GM19035 (cell line): ENCODE results near the gene KCNG1.
A peak's percentile ranks its signal among the peaks of the same experiment; 100 is the strongest.
"Not testable (repeated sequence)": the region's sequence is repeated elsewhere in the genome, so short reads cannot be mapped to it uniquely, and the experiment has no call there.

ENCODE experiments used
- ATAC-seq: cut with Tn5 transposase; IDR thresholded peaks from one replicate; pipeline ENCODE4 v1.9.1; 2021; ENCODE audit not compliant: unreplicated experiment

KCNG1 gene

DNA sequence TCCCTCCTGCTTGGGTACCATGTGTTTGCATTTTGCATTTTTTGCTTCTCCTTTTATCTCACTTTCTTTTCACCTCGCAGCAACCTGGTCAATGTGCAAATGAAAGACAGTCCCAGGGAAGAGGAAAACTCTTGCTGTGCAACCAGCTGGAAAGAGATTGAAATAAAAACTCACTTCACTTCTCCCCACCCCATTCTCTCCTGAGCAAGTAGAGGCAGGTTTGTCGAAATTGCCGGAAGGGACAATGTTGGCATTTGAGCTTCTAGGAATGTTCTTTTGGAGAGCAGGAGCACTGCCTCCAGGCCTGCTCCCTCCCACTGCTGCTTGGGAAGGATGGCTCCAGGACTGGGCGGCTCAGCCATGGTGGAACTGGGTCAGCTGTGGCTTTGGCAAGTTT is 30.6 kb downstream of the KCNG1 start:
- no peak for ATAC-seq

DNA sequence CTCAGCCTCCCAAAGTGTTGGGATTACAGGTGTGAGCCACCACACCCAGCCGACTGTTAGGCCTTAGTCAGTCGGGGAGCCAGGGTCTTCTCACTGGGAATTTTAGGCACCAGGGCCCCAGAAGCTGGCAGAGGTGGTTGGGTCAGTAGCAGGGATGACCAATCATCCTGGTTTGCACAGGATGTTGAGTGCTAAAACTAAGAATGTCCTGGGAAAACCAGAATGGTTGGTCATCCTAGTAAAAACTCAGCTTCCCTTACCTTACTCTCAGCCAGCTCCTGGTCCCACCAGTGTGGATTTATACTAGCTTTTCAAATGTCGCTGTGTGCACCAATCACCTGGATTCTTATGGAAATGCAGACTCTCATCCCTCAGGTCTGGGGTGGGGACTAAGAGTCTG is 31.8 kb downstream of the KCNG1 start:
- no peak for ATAC-seq

DNA sequence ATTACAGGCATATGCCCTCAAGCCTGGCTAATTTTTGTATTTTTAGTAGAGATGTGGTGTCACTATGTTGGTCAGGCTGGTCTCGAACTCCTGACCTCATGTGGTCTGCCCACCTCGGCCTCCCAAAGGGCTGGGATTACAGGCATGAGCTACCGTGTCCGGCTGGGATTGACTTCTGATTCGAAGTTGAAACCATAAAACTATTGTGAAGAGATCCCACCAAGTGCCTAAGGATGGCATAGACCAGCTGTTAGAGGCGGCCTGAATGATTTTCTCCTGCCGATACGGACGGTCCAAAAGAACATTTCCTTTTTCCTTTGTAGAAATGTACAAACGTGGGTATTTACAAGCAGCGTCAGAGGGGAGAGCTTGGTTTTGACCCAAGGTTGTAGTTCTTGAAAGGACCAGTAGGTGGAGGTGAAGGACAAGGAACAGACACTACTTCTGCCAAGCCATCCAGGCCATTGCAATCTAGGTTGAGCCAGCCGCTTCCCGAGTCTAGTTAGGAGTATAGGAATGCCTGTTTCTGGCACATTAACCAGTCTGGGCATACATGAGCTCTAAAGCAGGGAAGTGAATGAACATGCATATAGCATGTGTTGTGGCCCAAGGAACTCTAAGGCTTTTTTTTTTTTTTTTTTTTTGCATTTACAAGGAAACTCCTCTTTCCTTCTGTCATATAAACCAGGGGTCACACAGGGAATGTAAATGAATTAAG is 35.3 kb downstream of the KCNG1 start:
- no peak for ATAC-seq

DNA sequence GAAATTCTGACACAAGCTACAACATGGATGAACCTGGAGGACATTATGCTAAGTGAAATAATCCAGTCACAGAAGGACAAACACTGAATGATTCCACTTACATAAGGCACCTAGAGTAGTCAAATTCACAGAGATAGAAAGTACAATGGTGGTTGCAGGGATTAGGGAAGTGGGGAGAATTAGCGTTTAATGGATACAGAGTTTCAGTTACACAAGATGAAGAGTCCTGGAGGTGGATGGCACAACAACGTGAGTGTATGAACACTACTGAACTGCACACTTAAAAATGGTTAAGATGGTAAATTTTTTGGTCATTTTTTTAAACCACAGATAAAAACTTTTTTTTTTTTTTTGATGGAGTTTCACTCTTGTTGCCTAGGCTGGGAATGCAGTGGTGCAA is 39.6 kb downstream of the KCNG1 start:
- ATAC-seq, result no peak

DNA sequence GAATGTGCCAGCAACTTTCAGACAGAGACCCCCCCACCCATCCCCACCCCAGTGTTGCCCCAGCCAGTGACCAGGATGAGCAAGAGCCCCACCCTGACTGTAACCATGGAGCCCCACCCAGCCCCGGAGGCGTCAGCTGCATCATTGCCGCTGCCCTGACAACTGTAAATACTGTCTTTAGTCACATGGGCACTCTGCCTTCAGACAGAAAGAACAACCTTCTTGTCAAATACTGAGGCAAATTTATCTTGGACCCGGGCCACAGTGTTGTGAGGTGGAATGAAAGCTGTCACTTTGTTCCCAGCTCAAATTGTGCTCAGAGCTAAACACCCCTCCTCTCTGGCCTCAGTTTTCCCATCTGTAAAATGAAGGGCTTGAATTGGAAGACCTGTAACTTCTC is 40.5 kb downstream of the KCNG1 start:
- no peak for ATAC-seq

DNA sequence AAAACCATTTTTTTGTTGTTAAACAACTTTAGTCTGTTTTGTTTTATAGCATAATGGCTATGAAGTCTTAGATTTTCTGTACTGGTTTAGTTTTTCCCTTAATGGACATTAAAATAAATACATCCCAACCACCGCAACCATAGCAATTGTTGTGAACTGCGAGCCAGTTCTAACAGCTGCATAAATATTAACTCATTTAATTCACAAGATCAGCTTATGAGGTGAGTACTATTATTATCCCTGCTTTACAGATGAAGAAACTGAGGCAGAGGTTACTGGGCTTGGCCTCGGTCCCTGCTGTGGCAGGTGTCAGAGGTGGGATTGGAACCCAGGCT is 41.2 kb downstream of the KCNG1 start:
- ATAC-seq, result no peak

DNA sequence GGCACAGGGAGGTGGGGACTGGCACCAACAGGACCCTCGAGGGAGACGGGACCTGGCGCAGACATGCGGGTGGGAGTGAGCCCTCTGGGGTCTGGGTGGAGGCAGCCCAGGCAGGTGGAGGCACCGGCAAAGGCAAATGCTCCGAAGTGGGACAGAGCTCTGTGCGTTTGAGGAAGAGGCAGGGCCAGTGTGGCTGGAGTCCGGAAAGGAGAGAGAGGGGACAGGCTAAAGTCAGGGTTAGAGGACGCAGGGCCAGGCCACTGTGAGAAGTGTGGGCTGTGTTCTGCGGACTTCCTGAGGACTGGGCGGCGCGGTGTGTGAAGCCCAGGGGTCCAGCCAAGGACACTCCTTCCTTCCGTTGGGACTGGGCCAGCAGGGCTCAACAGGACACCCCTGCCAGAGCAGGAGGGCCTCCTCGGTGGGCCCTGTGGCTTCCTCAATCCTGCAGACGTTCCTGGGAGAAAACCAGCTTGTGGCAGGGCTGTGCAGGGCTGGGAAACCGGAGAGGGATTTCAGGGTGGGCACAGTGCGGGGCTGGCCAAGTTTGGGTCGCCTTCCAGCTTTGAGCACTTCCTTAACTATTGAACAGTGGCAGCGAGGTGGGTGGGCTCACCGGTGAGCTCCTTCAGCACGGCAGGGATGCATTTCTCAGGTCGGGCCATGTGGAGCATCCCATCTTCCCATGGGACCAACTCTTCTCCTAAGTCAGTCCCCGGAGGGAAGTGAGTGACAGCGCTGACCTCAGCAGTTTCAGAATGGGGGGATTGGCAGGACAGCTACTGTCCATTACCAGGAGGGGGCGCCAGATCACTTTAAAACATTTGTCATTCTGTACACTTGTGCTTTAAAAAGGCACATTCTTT is 41.8 kb downstream of the KCNG1 start:
- ATAC-seq, result no peak

DNA sequence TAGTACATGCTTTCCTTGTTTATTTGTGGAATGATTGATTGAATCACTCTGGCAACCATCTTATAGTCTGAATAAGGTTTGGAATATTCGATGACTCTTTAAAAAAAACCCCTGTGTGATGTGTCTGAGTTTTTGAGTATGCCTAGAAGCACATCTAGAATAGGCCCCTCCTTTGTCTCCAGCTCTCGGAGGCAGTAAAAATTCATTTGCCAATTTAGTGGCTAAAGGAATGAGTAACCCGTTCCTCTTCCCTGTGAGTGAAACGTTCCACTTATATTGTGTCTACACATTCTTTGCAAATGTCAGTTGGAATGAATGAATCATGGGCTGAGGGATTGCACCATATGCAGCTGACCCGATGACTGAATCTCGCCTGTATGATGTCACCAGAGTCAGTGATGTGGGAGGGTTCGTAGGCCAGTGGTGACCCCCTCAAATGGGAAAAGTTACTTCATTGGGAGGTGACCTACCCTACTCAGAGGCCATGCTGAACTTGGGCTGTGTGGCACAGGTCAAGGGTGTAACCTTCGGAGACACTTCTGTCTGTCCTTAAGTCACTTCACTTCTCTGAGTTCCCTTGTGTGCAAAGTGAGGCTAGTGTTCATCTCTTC is 42.7 kb downstream of the KCNG1 start:
- no peak for ATAC-seq

DNA sequence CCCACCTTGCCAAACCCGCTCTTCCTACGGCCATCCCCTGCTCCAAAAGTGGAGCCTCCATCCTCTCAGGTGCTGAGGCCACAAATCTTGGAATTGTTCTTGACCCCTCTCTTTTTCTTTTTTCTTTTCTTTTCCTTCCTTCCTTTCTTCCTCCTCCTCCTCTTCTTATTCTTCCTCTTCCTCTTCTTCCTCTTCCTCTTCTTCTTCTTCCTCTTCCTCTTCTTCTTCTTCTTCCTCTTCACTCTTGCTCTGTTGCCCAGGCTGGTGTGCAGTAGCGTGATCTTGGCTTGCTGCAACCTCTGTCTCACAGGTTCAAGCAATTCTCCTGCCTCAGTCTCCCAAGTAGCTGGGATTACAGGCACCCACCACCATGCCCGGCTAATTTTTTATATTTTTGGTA is 44.4 kb downstream of the KCNG1 start:
- not testable (repeated sequence) for ATAC-seq

DNA sequence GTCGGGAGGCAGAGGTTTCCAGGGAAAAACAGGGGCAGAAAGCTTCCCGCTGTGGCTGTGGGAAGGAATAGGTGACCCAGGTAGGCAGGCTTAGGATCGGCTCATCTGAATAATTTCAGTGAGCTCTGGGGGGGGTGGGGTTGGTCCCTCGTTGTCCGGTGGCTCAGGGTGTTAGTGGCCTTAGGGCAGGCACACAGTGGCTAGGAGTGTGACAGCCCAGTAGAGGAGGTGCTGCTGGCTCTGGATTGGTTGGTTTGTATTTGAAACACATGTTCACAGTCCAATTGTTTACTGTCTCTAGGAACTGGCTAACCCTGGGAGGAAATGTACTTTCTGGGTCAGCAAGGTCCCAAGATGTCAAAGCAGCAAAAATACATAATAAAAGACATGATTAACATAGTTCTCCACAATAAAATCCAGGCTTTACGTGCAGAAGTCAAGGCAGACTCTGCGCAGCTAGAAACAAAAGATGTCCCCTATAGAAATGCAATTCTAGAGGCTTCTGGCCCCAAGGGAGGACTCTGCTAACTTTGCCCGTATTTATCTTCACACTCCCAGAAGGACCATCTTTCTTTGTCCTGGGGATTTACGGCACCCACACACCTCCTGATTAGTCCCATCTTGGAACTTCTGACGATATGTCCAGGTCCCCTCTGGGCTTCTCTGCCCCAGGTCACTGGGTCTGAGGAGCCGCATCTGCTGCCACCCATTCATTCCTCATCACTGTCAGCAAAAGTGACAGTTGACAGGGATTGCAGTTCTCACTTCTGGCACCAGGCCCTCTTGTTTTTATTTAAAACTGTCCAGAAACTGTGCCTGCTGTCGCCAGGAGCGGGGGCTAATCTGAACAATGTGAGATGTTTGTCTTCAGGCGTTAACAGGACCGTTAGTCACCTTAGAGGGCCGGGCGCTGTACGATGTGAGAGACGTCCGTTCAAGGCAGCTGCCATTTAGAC is 45.6 kb downstream of the KCNG1 start:
- no peak for ATAC-seq

DNA sequence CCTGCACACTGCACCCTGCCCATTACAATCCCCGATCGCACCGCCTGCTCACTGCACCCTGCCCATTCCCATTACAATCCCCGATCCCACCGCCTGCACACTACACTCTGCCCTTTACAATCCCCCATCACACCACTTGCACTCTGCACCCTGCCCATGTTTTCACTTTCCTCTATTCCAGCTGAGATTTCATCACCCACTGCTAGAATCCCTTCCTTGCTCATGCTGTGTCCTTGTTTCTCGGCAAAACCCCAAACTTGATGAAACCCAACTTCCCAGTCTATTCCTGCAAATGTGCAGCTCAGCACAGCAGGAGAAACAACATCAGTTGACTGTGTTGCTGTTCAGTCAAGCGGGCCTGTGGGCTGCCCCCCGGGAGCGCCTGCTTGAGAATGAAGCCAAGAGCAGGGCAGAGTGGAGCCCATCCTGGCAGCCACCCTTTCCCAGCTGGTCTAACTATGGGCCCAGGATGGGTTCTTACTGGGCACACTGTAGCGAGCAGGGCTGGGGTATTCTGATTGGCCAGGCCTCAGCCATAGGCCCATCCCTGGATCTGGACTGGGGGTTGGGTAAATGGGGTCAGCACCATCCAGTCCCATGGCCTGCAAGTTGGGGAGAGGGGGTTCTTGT is 47.1 kb downstream of the KCNG1 start:
- ATAC-seq, result no peak

DNA sequence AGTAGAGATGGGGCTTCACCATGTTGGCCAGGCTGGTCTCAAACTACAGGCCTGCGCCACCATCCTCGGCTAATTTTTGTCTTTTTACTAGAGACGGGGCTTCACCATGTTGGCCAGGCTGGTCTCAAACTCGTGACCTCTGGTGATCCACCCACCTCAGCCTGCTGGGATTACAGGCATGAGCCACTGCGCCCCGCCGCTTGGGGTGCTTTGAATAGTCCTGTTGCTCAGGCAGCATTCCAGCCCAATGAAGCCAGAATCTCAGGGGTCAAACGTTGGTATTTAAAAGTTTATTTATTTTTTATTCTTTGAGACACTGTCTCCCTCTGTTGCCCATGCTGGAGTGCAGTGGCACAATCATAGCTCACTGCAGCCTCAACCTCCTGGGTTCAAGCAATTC is 53.0 kb downstream of the KCNG1 start:
- no peak for ATAC-seq

DNA sequence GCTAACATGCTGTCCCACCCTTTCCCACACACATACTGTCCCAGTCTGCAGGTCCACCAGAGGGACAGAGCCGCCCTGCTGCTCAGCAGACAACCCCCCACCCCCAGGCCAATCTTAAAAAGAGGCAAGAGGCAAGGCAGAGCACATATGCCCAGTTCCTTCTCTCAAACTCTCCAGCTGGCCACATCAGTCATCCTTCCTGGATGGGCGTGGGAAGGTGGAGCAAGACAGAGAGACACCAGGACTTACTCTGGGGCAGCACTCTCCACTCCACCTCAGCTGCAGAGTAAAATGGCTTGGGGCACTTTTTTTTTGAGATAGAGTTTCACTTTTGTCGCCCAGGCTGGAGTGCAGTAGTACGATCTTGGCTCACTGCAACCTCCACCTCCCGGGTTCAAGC is 53.5 kb downstream of the KCNG1 start:
- no peak for ATAC-seq

DNA sequence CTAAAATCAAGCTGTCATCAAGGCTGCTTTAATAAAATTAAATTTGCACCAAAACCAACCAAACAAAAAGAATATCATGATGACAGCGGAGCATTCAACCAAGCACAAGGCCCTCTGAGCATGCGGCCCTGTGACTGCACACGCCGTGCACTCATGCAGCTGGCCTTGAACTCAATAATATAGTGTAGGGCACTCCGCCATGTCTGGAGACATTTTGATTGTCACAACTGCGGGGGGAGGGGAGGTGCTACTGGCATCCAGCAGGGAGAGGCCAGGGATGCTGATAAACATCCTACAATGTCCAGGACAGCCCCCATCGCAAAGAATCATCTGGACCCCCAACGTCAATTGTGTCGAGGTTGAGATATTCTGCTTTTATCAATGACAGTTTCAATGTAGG is 54.6 kb downstream of the KCNG1 start:
- no peak for ATAC-seq

DNA sequence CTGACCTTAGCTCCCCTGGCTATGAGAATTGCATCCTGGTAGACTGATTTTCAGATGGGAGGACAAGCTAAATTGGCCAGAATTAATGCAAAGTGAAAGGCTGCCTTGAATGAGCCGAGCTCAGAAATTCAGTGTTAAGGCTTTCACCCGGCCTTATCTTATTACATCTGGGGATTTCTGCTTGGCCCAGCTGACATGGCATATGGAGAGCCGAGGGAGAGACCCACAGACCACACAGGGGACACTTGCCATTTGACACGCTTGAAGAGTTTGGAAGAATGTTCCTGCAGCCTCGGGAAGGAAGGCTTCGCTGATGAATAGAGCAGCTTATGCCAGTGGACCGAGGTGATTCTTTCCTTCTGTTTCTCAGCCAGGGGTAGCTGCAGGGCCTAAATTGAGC is 55.3 kb downstream of the KCNG1 start:
- no peak for ATAC-seq

DNA sequence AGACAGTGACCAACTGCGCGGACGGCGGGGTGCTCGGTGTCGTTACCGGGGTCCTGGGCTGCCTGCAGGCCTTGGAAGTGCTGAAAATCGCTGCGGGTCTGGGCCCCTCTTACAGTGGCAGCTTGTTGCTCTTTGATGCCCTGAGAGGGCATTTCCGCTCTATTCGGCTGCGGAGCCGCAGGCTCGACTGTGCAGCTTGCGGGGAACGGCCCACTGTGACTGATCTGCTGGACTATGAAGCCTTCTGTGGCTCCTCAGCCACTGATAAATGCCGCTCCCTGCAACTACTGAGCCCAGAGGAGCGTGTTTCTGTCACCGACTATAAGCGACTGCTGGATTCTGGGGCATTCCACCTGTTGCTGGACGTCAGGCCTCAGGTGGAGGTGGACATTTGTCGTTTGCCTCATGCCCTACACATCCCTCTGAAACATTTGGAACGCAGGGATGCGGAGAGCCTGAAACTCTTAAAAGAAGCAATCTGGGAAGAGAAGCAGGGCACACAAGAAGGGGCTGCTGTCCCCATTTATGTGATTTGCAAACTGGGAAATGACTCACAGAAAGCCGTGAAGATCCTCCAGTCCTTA is 63.3 kb downstream of the KCNG1 start:
- no peak for ATAC-seq

DNA sequence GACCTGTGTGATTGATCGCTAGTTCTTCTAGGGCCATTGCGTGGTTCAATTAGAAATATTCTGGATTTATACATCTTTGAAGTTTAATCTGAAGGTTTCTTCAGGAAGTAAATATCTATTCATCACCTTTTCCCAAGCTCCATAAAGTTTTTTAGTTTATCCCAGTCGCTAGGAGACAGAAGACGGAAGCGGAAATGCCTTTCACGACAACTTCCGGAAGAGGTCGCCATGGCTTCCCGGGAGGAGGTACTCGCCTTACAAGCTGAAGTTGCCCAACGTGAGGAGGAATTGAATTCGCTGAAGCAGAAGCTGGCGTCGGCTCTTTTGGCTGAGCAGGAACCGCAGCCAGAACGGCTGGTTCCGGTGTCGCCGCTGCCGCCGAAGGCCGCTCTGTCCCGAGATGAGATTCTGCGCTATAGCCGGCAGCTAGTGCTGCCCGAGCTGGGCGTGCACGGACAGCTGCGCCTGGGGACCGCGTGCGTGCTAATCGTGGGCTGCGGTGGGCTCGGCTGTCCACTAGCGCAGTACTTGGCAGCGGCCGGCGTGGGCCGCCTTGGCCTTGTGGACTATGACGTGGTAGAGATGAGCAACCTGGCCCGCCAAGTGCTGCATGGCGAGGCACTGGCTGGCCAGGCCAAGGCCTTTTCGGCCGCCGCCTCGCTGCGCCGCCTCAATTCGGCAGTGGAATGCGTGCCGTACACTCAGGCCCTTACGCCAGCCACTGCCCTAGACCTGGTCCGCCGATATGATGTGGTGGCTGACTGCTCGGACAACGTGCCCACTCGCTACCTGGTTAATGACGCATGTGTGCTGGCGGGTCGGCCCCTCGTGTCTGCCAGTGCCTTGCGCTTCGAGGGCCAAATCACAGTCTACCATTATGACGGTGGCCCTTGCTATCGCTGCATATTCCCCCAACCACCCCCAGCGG is 64.0 kb downstream of the KCNG1 start, which contains the start of gene MOCS3:
MOCS3 (plus strand) TSS at position 204 of the 928 bp plus-strand sequence; CDS start at position 229, 25 bp downstream.
- peak; percentile 79 for ATAC-seq

DNA sequence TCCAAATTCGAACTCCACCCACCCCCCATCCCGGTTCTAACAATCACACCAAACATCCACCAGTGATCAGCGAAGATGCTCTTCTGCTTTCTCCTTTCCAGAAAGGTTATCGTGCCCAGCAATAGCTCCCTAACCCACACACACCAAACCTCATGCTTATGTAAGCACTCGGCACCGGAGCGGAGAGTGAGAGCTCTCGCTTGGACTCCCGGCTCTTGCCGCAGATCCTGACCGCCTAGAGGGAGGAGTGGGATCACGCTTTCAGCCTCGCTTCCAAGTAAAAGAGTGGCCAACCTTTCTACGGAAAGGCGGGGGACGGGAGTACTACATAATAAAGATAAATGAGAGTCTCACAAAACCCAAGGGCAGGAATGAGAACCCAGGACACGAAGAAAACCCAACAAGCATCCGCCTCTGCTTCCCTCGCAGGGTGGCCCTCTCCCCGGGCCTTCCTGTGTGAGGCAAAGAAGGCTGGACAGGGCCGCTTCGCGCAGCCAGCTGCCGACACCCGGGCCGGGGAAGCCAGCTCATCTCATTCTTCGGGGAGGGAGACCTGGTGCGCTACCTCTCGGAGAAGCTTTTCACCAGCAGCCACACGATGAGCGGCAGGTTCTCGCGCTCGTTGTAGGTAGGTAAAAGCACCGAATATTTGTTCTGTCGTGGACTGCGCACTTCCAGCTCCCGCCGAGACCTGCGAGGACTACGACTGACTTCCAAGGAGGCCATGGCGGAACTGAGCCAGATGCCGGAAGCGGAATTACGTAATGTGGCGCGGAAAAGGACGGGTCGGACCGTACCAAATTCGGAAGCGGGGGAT is 64.9 kb downstream of the KCNG1 start, which contains the start of gene DPM1:
DPM1 (minus strand) TSS at position 735 of the 817 bp plus-strand sequence; CDS start at position 726, 9 bp downstream.
- ATAC-seq, result peak; percentile 84
